Activated CD4-positive, alpha-beta T cell treated with anti-CD3 and anti-CD28 coated beads, Interleukin-2, amount 50 U/mL, for 48 hours (primary cell): ENCODE data around the gene DLG2.
"Not testable (repeated sequence)": the region's sequence is repeated elsewhere in the genome, so short reads cannot be mapped to it uniquely, and the experiment has no call there.

Experiments used
- DNase-seq, 2 experiments: peaks; one replicate each; pipeline ENCODE4 v3.0.0-alpha.2; 2020

The DLG2 gene

GRCh38 chr11:84819537-84819936 is 807.6 kb downstream of the DLG2 start:
- DNase-seq, result no peak

- no peak for DNase-seq
These were observed 808.0 kb downstream of the DLG2 start for GRCh38 chr11:84819128-84819527.

GRCh38 chr11:84817998-84818397 is 809.1 kb downstream of the DLG2 start:
- no peak for DNase-seq

GRCh38 chr11:84812471-84812969 is 814.6 kb downstream of the DLG2 start:
- DNase-seq, result no peak

GRCh38 chr11:84806354-84806753 is 820.8 kb downstream of the DLG2 start:
- DNase-seq, result no peak

- no peak for DNase-seq
These were observed 823.1 kb downstream of the DLG2 start for GRCh38 chr11:84804041-84804440.

GRCh38 chr11:84800755-84801346 is 826.3 kb downstream of the DLG2 start:
- no peak for DNase-seq

- DNase-seq, result no peak
These were observed 828.0 kb downstream of the DLG2 start for GRCh38 chr11:84799112-84799511.

GRCh38 chr11:84795698-84796097 is 831.4 kb downstream of the DLG2 start:
- DNase-seq, result no peak

GRCh38 chr11:84794663-84795443 is 832.3 kb downstream of the DLG2 start:
- DNase-seq, result no peak

- DNase-seq, result no peak
These were observed 833.8 kb downstream of the DLG2 start for GRCh38 chr11:84793318-84793717.

GRCh38 chr11:84790849-84791427 is 836.2 kb downstream of the DLG2 start:
- no peak for DNase-seq

- no peak for DNase-seq
These were observed 838.9 kb downstream of the DLG2 start for GRCh38 chr11:84788220-84788619.

- DNase-seq, result not testable (repeated sequence)
These were observed 843.0 kb downstream of the DLG2 start for GRCh38 chr11:84784158-84784557.

- DNase-seq, result no peak
These were observed 846.4 kb downstream of the DLG2 start for GRCh38 chr11:84780689-84781293.

- DNase-seq, result no peak
These were observed 851.6 kb downstream of the DLG2 start for GRCh38 chr11:84775503-84775902.

GRCh38 chr11:84763931-84764330 is 863.2 kb downstream of the DLG2 start:
- no peak for DNase-seq

GRCh38 chr11:84757711-84758110 is 869.4 kb downstream of the DLG2 start:
- DNase-seq, result no peak

GRCh38 chr11:84751371-84751770 is 875.8 kb downstream of the DLG2 start:
- no peak for DNase-seq

GRCh38 chr11:84747871-84748270 is 879.3 kb downstream of the DLG2 start:
- no peak for DNase-seq

- DNase-seq, result no peak
These were observed 887.1 kb downstream of the DLG2 start for GRCh38 chr11:84740050-84740449.

GRCh38 chr11:84724256-84724655 is 902.9 kb downstream of the DLG2 start:
- no peak for DNase-seq

- DNase-seq, result no peak
These were observed 904.5 kb downstream of the DLG2 start for GRCh38 chr11:84722583-84723108.
